Measurements from ENCODE around the gene KIFC3. TPM values are rescaled to one million over a fixed set of nuclear protein-coding genes. Genes with fewer than 3 reads are reported as not detected.

The KIFC3 gene
- total and polyA plus RNA-seq, 2 of the 8 experiments (the other 6 are each of a cell fraction or from before 2014, with no cell fraction given), result 2.1 to 7.1 TPM

DNA sequence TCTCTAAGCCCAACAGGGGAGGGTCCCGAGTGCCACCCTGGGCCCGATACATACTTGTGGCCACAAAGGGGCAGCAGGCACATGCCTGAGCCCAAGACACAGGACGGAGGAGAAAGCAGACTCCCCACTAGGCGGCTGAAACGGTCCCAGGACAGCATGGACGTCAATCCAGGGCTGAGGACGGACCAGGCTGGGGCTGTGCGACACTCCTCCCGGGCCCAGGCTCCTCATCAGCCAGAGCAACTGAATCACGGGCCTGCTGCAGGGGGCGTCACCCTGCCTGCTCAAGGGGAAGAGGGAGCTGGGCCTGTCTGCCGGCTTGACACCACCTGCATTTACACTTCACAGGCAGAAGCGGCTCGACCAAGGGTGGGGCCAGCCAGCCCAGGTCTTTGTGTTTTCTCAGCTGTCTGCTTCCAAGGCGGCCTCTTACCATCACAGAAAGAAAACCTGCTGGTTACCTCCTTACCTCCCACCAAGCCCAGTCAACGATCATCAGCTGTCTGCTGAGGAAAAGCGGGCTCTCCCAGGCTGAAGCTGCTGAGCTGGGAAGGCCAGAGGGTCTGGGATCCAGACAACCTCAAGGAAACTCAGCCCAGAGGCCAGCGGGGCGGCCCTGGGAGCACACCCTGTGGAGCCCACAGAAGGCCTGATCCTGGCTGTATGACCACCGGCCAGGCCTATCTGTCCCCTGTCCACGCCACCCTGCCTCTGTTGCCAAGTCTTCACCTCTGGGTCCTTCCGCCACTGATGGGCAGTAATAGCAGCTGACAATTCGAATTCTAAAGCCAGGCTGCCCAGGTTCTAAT lies 26.4 kb downstream of the KIFC3 start:
- peak overlapping the region in 1 of 4 experiments; percentile 9; a peak in 1 of 7 replicates for H3K9ac ChIP-seq (replicated peaks in 1 of 4; ENCODE audit: extremely low read depth in 1 of 4, low read depth in 3 of 4, low read length in 3 of 4)
- ChIA-PET CTCF (ENCODE audit: partially characterized antibody) (interaction anchor here (0.5 to 22.4 kb wide), 45 partner anchors 8 to 354 kb away, joined by 3 to 279 read pairs (median 4); partner anchors contain the start of gene KIFC3), POLR2A (ENCODE audit: partially characterized antibody) (interaction anchor here (0.6 to 1.5 kb wide), 4 partner anchors 11 to 43 kb away, joined by 3 to 4 read pairs (median 3); partner anchors contain the start of gene KATNB1)
- H3K4me3 ChIP-seq (ENCODE audit: extremely low read depth in 1 of 4, insufficient read depth in 2 of 4, low read depth in 3 of 4, low read length in 4 of 4), result peak overlapping the region in 1 of 4 experiments; percentile 16; a peak in 3 of 8 replicates
- H2BK120ac ChIP-seq (replicated peaks; ENCODE audit: low read depth, low read length), result no peak overlapping the region
- FAIRE-seq, result peak; percentile 85
- H3K27ac ChIP-seq (ENCODE audit: low read depth, low read length), result no peak overlapping the region
- H3K56ac ChIP-seq (replicated peaks; ENCODE audit: insufficient read length, low read depth, low read length), result no peak overlapping the region
- H3K79me1 ChIP-seq (ENCODE audit: low read depth, low read length), result no peaks in the 10 kb centered on the region
- no peak overlapping the region for H4K91ac ChIP-seq (replicated peaks; ENCODE audit: insufficient read length, low read length)
- H2BK15ac ChIP-seq (ENCODE audit: low read length), result no peak overlapping the region
- DNase-seq (ENCODE audit: low read depth in 1 of 2, low spot score in 2 of 2), result peak; percentile 84 to 94
- H3K18ac ChIP-seq (ENCODE audit: extremely low read depth, low read length), result no peak overlapping the region
- no peak overlapping the region for H4K5ac ChIP-seq (ENCODE audit: insufficient read length, low read depth, low read length)
- no peak overlapping the region for H2BK20ac ChIP-seq (ENCODE audit: low read length)
- H3K4me2 ChIP-seq (ENCODE audit: insufficient read depth in 1 of 2, low read depth in 2 of 2, low read length in 2 of 2), result peak overlapping the region; percentile 2 to 55
- H2AK5ac ChIP-seq (ENCODE audit: low read depth, low read length), result no peak overlapping the region
- peak overlapping the region; percentile 42; the same call in 1 of the 2 replicates for H2AFZ ChIP-seq (ENCODE audit: low read length)
- no peaks in the 10 kb centered on the region for H3K79me2 ChIP-seq (ENCODE audit: control insufficient read depth in 1 of 2, insufficient read depth in 2 of 2, low read length in 2 of 2)
- H2BK5ac ChIP-seq (ENCODE audit: low read depth, low read length), result no peak overlapping the region
- H3K27me3 ChIP-seq (replicated peaks in 1 of 4; ENCODE audit: control insufficient read depth in 3 of 4, extremely low read depth in 1 of 4, insufficient read depth in 3 of 4, low read length in 3 of 4), result peaks cover 0 to 4% (median 1%) of the 10 kb centered on the region in 4 experiments; a peak in 3 of 7 replicates
- H3K23me2 ChIP-seq (ENCODE audit: low read depth, low read length), result no peaks in the 10 kb centered on the region; the same call in 1 of the 2 replicates
- no peak overlapping the region for H3K23ac ChIP-seq (ENCODE audit: insufficient read length)
- H3K14ac ChIP-seq (ENCODE audit: insufficient read length), result no peak overlapping the region
- no peaks in the 10 kb centered on the region for H3K36me3 ChIP-seq (ENCODE audit: control insufficient read depth in 2 of 4, insufficient read depth in 4 of 4, low read length in 3 of 4)
- peaks cover 6 to 19% (median 17%) of the 10 kb centered on the region in 4 experiments for H3K4me1 ChIP-seq (replicated peaks in 1 of 4; ENCODE audit: control insufficient read depth in 3 of 4, insufficient read depth in 4 of 4, low read length in 3 of 4)
- no peak overlapping the region for H3K4ac ChIP-seq (replicated peaks; ENCODE audit: insufficient read length, low read depth, low read length)
- WGBS, 2 experiments (ENCODE audit: extremely low coverage in 1 of 2, insufficient coverage in 1 of 2, insufficient read length in 1 of 2, insufficient replicate concordance in 2 of 2, low coverage in 1 of 2, low lambda C conversion rate in 2 of 2, missing lambda C conversion rate in 1 of 2), result 18% methylated on average over 22 of the region's 23 CpGs; no CpG with 5 or more reads in 1 of the 2 experiments
- H3K9me3 ChIP-seq (ENCODE audit: insufficient read depth in 2 of 2, low read depth in 1 of 2, low read length in 1 of 2), result no peaks in the 10 kb centered on the region
- H4K8ac ChIP-seq (ENCODE audit: extremely low read depth, insufficient read depth, low read length), result no peak overlapping the region; the same call in 1 of the 2 replicates
- H4K20me1 ChIP-seq (replicated peaks in 1 of 2; ENCODE audit: control insufficient read depth in 1 of 2, insufficient read depth in 2 of 2, low read length in 2 of 2), result no peaks in the 10 kb centered on the region
- no peak overlapping the region for H2BK12ac ChIP-seq (ENCODE audit: low read depth, low read length)
- TF ChIP-seq KDM4A (IDR thresholded peaks at IDR 0.05; ENCODE audit: low read depth, low read length, severe bottlenecking) (no peak), SIRT6 (IDR thresholded peaks at IDR 0.05; ENCODE audit: low read length) (no peak), KDM5A (IDR thresholded peaks at IDR 0.05; ENCODE audit: low read length) (no peak), SUZ12 (IDR thresholded peaks at IDR 0.05; ENCODE audit: low read length) (no peak), CEBPB (IDR thresholded peaks at IDR 0.05; ENCODE audit: low read depth, low read length) (no peak), GTF2F1 (IDR thresholded peaks at IDR 0.05; ENCODE audit: borderline replicate concordance, low read depth, low read length) (0 out of 2 replicates have a peak, but pooled peaks have one; percentile 57), PHF8 (conservative IDR thresholded peaks at IDR 0.05; ENCODE audit: low read depth, low read length) (no peak), EP300 (IDR thresholded peaks at IDR 0.05; ENCODE audit: borderline replicate concordance in 1 of 2, low read depth in 2 of 2, low read length in 2 of 2) (peak in 1 of 2 experiments; percentile 53; a peak in 1 of 3 replicates), GABPA (IDR thresholded peaks at IDR 0.05; ENCODE audit: borderline replicate concordance, insufficient read depth, low read length) (peak; percentile 64; the same call in 1 of the 2 replicates)
- TF ChIP-seq, protein P1, sequence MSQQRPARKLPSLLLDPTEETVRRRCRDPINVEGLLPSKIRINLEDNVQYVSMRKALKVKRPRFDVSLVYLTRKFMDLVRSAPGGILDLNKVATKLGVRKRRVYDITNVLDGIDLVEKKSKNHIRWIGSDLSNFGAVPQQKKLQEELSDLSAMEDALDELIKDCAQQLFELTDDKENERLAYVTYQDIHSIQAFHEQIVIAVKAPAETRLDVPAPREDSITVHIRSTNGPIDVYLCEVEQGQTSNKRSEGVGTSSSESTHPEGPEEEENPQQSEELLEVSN (IDR thresholded peaks at IDR 0.05), result no peak
